SK-N-SH (cell line): ENCODE measurements around the gene BORCS5. TPM values are rescaled to one million over a fixed set of nuclear protein-coding genes. Genes with fewer than 3 reads are reported as not detected.

Experiments
- CTCF ChIA-PET: fragments of 300-600, 350-600 bp; formaldehyde crosslinking; extraction: SDS; loops from one replicate; lab custom pipeline; 2021; lab: Yijun Ruan, JAX
- POLR2A ChIA-PET: fragments of 350-600 bp; sonication (Branson Sonifier 250); formaldehyde crosslinking; extraction: SDS; loops from one replicate; lab custom pipeline; 2020; ENCODE audit warnings: antibody characterized with exemption, inconsistent platforms; lab: Yijun Ruan, JAX
- DNase-seq: peaks from one replicate; pipeline ENCODE4 v3.0.0; 2012
- H2AFZ ChIP-seq: fragments of 200-600 bp; sonication (generic); 2 replicates; pipeline ENCODE4 v1.8.1; 2016; ENCODE audit warnings: antibody characterized with exemption, mild to moderate bottlenecking, low read depth
- H3F3A ChIP-seq: fragments of 200-600 bp; sonication (generic); replicated peaks from 2 replicates; pipeline ENCODE3; 2016; ENCODE audit warnings: antibody characterized with exemption, mild to moderate bottlenecking; ENCODE audit not compliant: insufficient read depth
- H3K27ac ChIP-seq, 2 experiments: fragments of 200-500 bp in 1 of 2; fragments of 200-600 bp in 1 of 2; sonication (Bioruptor generic) in 1 of 2; sonication (generic), shearing (Covaris generic) in 1 of 2; 2 replicates each; pipeline versions ENCODE4 v1.5.1 to v1.6.1; 2014 to 2016; ENCODE audit warnings: low read depth in 2 of 2, inconsistent platforms in 1 of 2, low read length in 1 of 2, mild to moderate bottlenecking in 1 of 2, mixed read lengths in 1 of 2
- H3K27me3 ChIP-seq: fragments of 200-600 bp; sonication (generic), shearing (Covaris generic); 2 replicates; pipeline ENCODE4 v1.6.1; 2016; ENCODE audit warnings: mixed run types; ENCODE audit not compliant: insufficient read depth
- H3K36me3 ChIP-seq, 2 experiments: fragments of 200-500 bp in 1 of 2; fragments of 200-600 bp in 1 of 2; sonication (Bioruptor generic) in 1 of 2; sonication (generic) in 1 of 2; replicated peaks in 1 of 2; 2 replicates each; pipeline versions ENCODE3 to v1.5.1; 2014 to 2016; ENCODE audit warnings: low read length in 1 of 2, mild to moderate bottlenecking in 1 of 2; ENCODE audit not compliant: insufficient read depth in 2 of 2, control insufficient read depth in 1 of 2
- H3K4me1 ChIP-seq, 2 experiments: fragments of 200-500 bp in 1 of 2; fragments of 200-600 bp in 1 of 2; sonication (Bioruptor generic) in 1 of 2; sonication (generic), shearing (Covaris generic) in 1 of 2; 2 replicates each; pipeline versions ENCODE4 v1.5.1 to v1.6.1; 2014 to 2016; ENCODE audit warnings: low read depth in 1 of 2, low read length in 1 of 2, mixed run types in 1 of 2; ENCODE audit not compliant: insufficient read depth in 2 of 2, control insufficient read depth in 1 of 2
- H3K4me2 ChIP-seq: fragments of 200-600 bp; sonication (generic), shearing (Covaris generic); 2 replicates; pipeline ENCODE4 v1.6.1; 2017; ENCODE audit warnings: mixed run types
- H3K4me3 ChIP-seq, 2 experiments: fragments of 200-500 bp in 1 of 2; fragments of 200-600 bp in 1 of 2; sonication (Bioruptor generic) in 1 of 2; sonication (generic), shearing (Covaris generic) in 1 of 2; 2 replicates each; pipeline versions ENCODE4 v1.5.1 to v1.8.1; 2014 to 2016; ENCODE audit warnings: low read depth in 2 of 2, inconsistent platforms in 1 of 2, low read length in 1 of 2, mild to moderate bottlenecking in 1 of 2, mixed read lengths in 1 of 2, moderate library complexity in 1 of 2
- H3K79me2 ChIP-seq: fragments of 200-600 bp; sonication (generic); 2 replicates; pipeline ENCODE4 v1.8.1; 2017; ENCODE audit warnings: mild to moderate bottlenecking; ENCODE audit not compliant: insufficient read depth
- H3K9ac ChIP-seq: fragments of 200-600 bp; sonication (generic); 2 replicates; pipeline ENCODE4 v1.6.1; 2017; ENCODE audit warnings: mixed run types
- H3K9me2 ChIP-seq: fragments of 200-600 bp; sonication (generic); 2 replicates; pipeline ENCODE4 v1.6.1; 2017; ENCODE audit warnings: mixed run types
- H3K9me3 ChIP-seq: fragments of 200-600 bp; sonication (generic); 2 replicates; pipeline ENCODE4 v1.6.1; 2017; ENCODE audit warnings: mixed run types, mild to moderate bottlenecking, moderate library complexity
- H4K20me1 ChIP-seq: fragments of 200-600 bp; sonication (generic); 2 replicates; pipeline ENCODE4 v1.6.1; 2017; ENCODE audit warnings: mild to moderate bottlenecking, mixed run types; ENCODE audit not compliant: insufficient read depth
- ELF1 ChIP-seq: IDR thresholded peaks from 2 replicates; pipeline ENCODE4 v1.4.0; 2012
- EP300 ChIP-seq, 2 experiments: IDR thresholded peaks; 2 replicates each; pipeline versions ENCODE4 v1.4.0 to v1.6.1; 2012; ENCODE audit warnings: borderline replicate concordance in 1 of 2, low read depth in 1 of 2, low read length in 1 of 2
- FOSL2 ChIP-seq: IDR thresholded peaks from 2 replicates; pipeline ENCODE4 v1.4.0; 2012; ENCODE audit warnings: low read depth, mild to moderate bottlenecking, moderate library complexity, borderline replicate concordance
- FOXJ3 ChIP-seq: sonication (generic); formaldehyde crosslinking; IDR thresholded peaks from 2 replicates; pipeline ENCODE4 v1.5.1; 2020; ENCODE audit warnings: mild to moderate bottlenecking, missing genetic modification reagents
- GABPA ChIP-seq: IDR thresholded peaks from 2 replicates; pipeline ENCODE4 v1.4.0; 2012; ENCODE audit warnings: low read depth, mild to moderate bottlenecking
- GATA2 ChIP-seq: sonication (generic); formaldehyde crosslinking; IDR thresholded peaks from 2 replicates; pipeline ENCODE4 v1.5.0; 2020; ENCODE audit warnings: mild to moderate bottlenecking, missing genetic modification reagents
- MEF2A ChIP-seq: IDR thresholded peaks from 2 replicates; pipeline ENCODE4 v1.4.0; 2012; ENCODE audit warnings: low read depth, borderline replicate concordance
- MXI1 ChIP-seq: IDR thresholded peaks from 2 replicates; pipeline ENCODE4 v1.6.1; 2012; ENCODE audit warnings: mild to moderate bottlenecking, low read depth, low read length, improper control_type of control experiment
- NRF1 ChIP-seq: IDR thresholded peaks from 2 replicates; pipeline ENCODE4 v1.6.1; 2012; ENCODE audit warnings: low read depth, mild to moderate bottlenecking, low read length
- RAD21 ChIP-seq: IDR thresholded peaks from 2 replicates; pipeline ENCODE4 v1.6.1; 2012; ENCODE audit warnings: mild to moderate bottlenecking, low read length
- RCOR1 ChIP-seq: fragments of 150-350 bp; IDR thresholded peaks from 2 replicates; pipeline ENCODE4 v1.6.1; 2017; ENCODE audit warnings: antibody characterized with exemption, low read length
- RFX5 ChIP-seq: IDR thresholded peaks from 2 replicates; pipeline ENCODE4 v1.6.1; 2012; ENCODE audit warnings: mild to moderate bottlenecking, improper control_type of control experiment, low read length
- SIN3A ChIP-seq: IDR thresholded peaks from 2 replicates; pipeline ENCODE4 v1.6.1; 2012; ENCODE audit warnings: low read depth, mild to moderate bottlenecking, low read length, moderate library complexity, borderline replicate concordance
- TCF12 ChIP-seq: IDR thresholded peaks from 2 replicates; pipeline ENCODE4 v1.4.0; 2012
- TEAD4 ChIP-seq: IDR thresholded peaks from 2 replicates; pipeline ENCODE4 v1.4.0; 2012; ENCODE audit warnings: mild to moderate bottlenecking, borderline replicate concordance; ENCODE audit not compliant: insufficient read depth
- YY1 ChIP-seq: IDR thresholded peaks from 2 replicates; pipeline ENCODE4 v1.4.0; 2012; ENCODE audit warnings: low read depth, mild to moderate bottlenecking
- WGBS: methylation state at CpG from one replicate; pipeline ENCODE4 v1.1.6; 2017; ENCODE audit warnings: low lambda C conversion rate; 5-methylcytosine and 5-hydroxymethylcytosine counted together
- polyA plus RNA-seq, 3 experiments: library from polyadenylated mRNA; depleted of rRNA; stranded (reverse); fragments of >200 nt; gene quantifications; 2 replicates each; pipeline ENCODE4 v1.2.3, GENCODE V29; 2012
- TF ChIP-seq, protein P1 (sequence below): IDR thresholded peaks from 2 replicates; pipeline ENCODE4 v1.4.0; 2012; ENCODE audit warnings: low read depth
- TF ChIP-seq, protein P2 (sequence below): fragments of 150-350 bp; IDR thresholded peaks from 2 replicates; pipeline ENCODE4 v1.6.1; 2017; ENCODE audit warnings: antibody characterized with exemption, low read length, low read depth, borderline replicate concordance
- TF ChIP-seq, protein P3 (sequence below): IDR thresholded peaks from 2 replicates; pipeline ENCODE4 v1.4.0; 2012; ENCODE audit warnings: low read depth, borderline replicate concordance

Gene BORCS5
- polyA plus RNA-seq, 1 of the 3 experiments (the other 2 are of a cell fraction): 16.3 TPM

- 93% methylated on average over 3 of the region's 3 CpGs for WGBS
- POLR2A ChIA-PET: no interaction called here
- CTCF ChIA-PET: interaction anchor here (0.7 to 1.5 kb wide), 2 partner anchors 8 to 11 kb away, joined by 4 read pairs; no protein-coding TSS in a partner anchor
These were observed 126.6 kb downstream of the BORCS5 start for GRCh38 chr12:12483438-12483837.

GRCh38 chr12:12486661-12487240, 129.9 kb downstream of the BORCS5 start:
- no peaks in the 10 kb centered on the region for H3K9me3 ChIP-seq
- peaks cover 6% of the 10 kb centered on the region for H3F3A ChIP-seq
- H3K27me3 ChIP-seq: no peaks in the 10 kb centered on the region
- no peak overlapping the region for H3K4me2 ChIP-seq
- H3K36me3 ChIP-seq: peaks cover 11 to 37% of the 10 kb centered on the region in 2 experiments
- H3K79me2 ChIP-seq: peaks cover 39% of the 10 kb centered on the region
- H3K9ac ChIP-seq: no peak overlapping the region
- no peak overlapping the region for H2AFZ ChIP-seq
- H3K9me2 ChIP-seq: no peaks in the 10 kb centered on the region
- CTCF ChIA-PET: interaction anchor here (1.0 to 1.4 kb wide), 3 partner anchors 24 to 169 kb away, joined by 3 to 4 read pairs (median 3); no protein-coding TSS in a partner anchor
- no peaks in the 10 kb centered on the region for H4K20me1 ChIP-seq
- POLR2A ChIA-PET: interaction anchor here (0.6 kb wide), 1 partner anchor 25 kb away, joined by 3 read pairs; no protein-coding TSS in a partner anchor
- DNase-seq: no peak
- no peak for TF ChIP-seq TEAD4
- no peak for TF ChIP-seq MEF2A
- H3K4me1 ChIP-seq: no peaks in the 10 kb centered on the region
- H3K4me3 ChIP-seq: no peak overlapping the region
- WGBS: 94% methylated on average over 6 of the region's 6 CpGs
- no peak overlapping the region for H3K27ac ChIP-seq

More at GRCh38 chr12:12483438-12483837, 126.6 kb downstream of the BORCS5 start:
- no peaks in the 10 kb centered on the region for H3K9me3 ChIP-seq
- H3K79me2 ChIP-seq: peaks cover 25% of the 10 kb centered on the region
- TF ChIP-seq, protein P1, sequence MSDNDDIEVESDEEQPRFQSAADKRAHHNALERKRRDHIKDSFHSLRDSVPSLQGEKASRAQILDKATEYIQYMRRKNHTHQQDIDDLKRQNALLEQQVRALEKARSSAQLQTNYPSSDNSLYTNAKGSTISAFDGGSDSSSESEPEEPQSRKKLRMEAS: no peak
- TF ChIP-seq, protein P2, sequence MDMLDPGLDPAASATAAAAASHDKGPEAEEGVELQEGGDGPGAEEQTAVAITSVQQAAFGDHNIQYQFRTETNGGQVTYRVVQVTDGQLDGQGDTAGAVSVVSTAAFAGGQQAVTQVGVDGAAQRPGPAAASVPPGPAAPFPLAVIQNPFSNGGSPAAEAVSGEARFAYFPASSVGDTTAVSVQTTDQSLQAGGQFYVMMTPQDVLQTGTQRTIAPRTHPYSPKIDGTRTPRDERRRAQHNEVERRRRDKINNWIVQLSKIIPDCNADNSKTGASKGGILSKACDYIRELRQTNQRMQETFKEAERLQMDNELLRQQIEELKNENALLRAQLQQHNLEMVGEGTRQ: no peak
- no peak for TF ChIP-seq RAD21
- no peak for TF ChIP-seq ELF1
- no peak for TF ChIP-seq GABPA
- TF ChIP-seq YY1: no peak
- TF ChIP-seq FOSL2: no peak
- TF ChIP-seq, protein P3, sequence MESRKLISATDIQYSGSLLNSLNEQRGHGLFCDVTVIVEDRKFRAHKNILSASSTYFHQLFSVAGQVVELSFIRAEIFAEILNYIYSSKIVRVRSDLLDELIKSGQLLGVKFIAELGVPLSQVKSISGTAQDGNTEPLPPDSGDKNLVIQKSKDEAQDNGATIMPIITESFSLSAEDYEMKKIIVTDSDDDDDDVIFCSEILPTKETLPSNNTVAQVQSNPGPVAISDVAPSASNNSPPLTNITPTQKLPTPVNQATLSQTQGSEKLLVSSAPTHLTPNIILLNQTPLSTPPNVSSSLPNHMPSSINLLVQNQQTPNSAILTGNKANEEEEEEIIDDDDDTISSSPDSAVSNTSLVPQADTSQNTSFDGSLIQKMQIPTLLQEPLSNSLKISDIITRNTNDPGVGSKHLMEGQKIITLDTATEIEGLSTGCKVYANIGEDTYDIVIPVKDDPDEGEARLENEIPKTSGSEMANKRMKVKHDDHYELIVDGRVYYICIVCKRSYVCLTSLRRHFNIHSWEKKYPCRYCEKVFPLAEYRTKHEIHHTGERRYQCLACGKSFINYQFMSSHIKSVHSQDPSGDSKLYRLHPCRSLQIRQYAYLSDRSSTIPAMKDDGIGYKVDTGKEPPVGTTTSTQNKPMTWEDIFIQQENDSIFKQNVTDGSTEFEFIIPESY: no peak
- TF ChIP-seq TEAD4: no peak
- no peak for TF ChIP-seq RCOR1
- TF ChIP-seq TCF12: no peak
- TF ChIP-seq FOXJ3 (CRISPR knock-in tag): no peak
- TF ChIP-seq EP300 (IDR thresholded peaks at IDR 0.05; ENCODE audit: borderline replicate concordance in 1 of 2, low read depth in 1 of 2, low read length in 1 of 2): no peak
- no peak for TF ChIP-seq MEF2A
- no peak for TF ChIP-seq MXI1
- no peak for TF ChIP-seq SIN3A
- no peak for TF ChIP-seq NRF1
- TF ChIP-seq RFX5: no peak
- no peak for TF ChIP-seq GATA2
- peaks cover 28 to 53% of the 10 kb centered on the region in 2 experiments for H3K36me3 ChIP-seq
- H3K4me1 ChIP-seq: no peaks in the 10 kb centered on the region
- H3K9ac ChIP-seq: no peak overlapping the region
- H3K27me3 ChIP-seq: no peaks in the 10 kb centered on the region
- DNase-seq: no peak
- no peak overlapping the region for H2AFZ ChIP-seq
- no peaks in the 10 kb centered on the region for H4K20me1 ChIP-seq
- no peak overlapping the region for H3K27ac ChIP-seq
- H3K9me2 ChIP-seq: no peaks in the 10 kb centered on the region
- peaks cover 6% of the 10 kb centered on the region for H3F3A ChIP-seq
- H3K4me3 ChIP-seq: no peak overlapping the region
- H3K4me2 ChIP-seq: no peak overlapping the region
